H4 (cell line): Measurements from ENCODE around the gene PLCG2. TPM values are rescaled to one million over a fixed set of nuclear protein-coding genes. Genes with fewer than 3 reads are reported as not detected.
"Not testable (repeated sequence)": the region's sequence is repeated elsewhere in the genome, so short reads cannot be mapped to it uniquely, and the experiment has no call there.

Source experiments
- DNase-seq: peaks from one replicate; pipeline ENCODE4 v3.0.0-alpha.2; 2015; ENCODE audit warnings: low spot score
- total RNA-seq: library from RNA; depleted of rRNA; stranded (reverse); fragments of >200 nt; shearing (Covaris generic); gene quantifications from 2 replicates; pipeline ENCODE4 v1.2.3, GENCODE V29; 2014; rRNA removed

PLCG2 gene
- total RNA-seq: 2.2 and 3.2 TPM in 2 replicates

- DNase-seq: peak; percentile 39
These were observed at the start of gene PLCG2 for GRCh38 chr16:81778861-81779535. PLCG2 (plus strand) TSS chr16:81779291; CDS start chr16:81785990, 6,699 bp downstream.

DNA sequence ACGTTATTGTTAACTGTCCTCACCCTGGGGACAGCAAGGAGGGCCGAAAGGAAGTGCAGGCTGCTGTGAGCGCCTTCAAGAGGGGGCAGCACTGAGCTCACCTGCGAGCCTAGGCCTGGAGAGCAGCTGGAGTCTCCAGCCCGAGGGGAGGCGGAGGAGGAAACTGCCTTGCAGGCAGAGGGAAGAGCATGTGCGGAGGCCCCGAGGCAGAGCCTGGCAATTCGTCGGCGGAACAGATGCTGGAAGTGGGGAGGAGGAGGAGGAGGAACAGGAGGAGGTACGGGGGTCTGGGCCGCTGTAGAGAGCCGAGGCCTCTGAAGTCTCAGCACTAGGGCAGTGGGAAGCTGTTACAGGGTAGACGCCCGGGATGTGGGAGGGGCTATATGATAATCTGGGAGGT is 49.6 kb upstream of the PLCG2 start:
- no peak for DNase-seq

- peak; percentile 85 for DNase-seq
These were observed 48.7 kb upstream of the PLCG2 start for GRCh38 chr16:81730090-81731051.

DNA sequence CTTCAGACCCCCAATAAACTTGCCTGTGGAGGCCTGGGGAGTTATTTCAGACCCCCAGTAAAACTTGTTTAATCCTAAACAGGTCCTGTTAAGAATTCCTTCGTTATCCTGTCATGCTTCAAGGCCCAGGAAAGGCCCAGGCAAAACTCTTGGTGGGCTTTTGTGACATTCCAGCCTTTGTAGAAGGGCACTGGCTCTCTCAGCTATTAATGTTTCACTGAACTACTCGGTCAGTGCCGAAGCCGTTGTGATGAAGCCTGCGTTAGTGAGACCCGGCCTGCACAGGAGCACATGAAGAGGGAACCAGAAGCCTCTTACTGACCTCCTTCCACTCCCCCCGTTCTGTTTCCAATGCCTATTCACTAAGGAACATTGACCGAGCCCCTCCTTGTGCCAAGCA is 47.4 kb upstream of the PLCG2 start:
- no peak for DNase-seq

DNA sequence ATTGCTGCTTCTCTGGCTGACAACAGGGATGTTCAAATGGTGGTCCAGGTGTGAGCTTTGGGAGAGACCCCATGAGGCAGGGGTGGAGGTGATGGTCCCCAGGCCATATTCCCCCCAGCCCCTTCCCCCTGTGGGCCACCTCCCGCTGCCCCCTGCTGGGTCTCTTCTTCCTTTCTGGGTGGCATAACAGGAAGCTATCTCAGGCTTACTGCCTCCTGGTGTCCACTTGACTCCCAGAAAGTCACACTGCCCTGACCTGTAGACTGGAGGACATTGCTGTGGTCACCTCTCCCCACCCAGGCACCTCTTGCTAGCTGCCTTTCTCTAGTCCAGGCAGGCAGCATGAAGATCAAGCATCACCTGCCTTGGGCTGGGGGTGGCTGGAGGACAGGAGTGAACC is 46.4 kb upstream of the PLCG2 start:
- DNase-seq: no peak

DNA sequence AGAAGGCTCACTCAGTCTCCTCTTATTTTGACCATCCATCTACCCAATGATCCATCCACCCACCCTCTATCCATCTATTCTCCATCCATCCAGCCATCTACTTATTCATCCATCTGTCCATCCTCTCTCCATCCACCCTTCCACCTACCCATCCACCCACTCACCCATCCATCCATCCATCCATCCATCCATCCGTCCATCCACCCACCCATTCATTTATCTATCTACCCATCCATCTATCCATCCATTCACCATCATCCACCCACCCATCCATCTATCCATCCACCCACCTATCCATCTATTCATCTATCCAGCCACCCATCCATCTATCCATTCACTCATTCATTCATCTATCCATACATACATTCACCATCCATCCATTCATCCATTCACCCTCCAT is 45.8 kb upstream of the PLCG2 start:
- no peak for DNase-seq

GRCh38 chr16:81734632-81735434 is 44.3 kb upstream of the PLCG2 start:
- no peak for DNase-seq

DNA sequence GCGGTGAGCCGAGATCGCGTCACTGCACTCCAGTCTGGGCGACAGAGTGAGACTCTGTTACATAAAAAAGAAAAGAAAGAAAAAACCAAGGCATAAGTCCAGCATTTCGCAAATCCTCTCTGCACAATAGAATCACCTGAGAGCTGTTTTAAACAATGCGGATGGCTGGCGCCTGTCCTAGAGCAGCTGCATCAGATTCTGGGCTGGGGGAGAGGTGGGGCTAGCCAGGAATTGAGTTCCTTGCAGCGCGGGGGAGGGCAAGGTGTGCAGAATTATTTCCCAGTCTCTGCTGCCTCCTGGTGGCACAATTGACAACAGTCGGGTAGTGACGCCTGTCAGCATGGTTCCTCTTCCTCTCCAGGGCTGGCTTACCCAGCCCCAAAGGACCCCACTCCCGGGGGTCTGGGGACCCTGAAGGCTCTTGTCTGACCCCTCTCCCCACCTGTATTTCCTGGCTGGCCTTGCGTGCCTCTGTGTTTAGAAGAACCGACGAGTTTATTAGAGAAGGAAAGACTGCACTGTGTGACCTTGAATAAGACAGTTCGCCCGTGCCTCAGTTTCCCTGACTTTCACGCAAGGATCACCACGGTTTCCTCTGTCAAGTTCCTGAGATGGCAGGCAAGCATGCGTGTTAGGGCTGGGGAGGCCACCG is 41.1 kb upstream of the PLCG2 start:
- peak; percentile 80 for DNase-seq

DNA sequence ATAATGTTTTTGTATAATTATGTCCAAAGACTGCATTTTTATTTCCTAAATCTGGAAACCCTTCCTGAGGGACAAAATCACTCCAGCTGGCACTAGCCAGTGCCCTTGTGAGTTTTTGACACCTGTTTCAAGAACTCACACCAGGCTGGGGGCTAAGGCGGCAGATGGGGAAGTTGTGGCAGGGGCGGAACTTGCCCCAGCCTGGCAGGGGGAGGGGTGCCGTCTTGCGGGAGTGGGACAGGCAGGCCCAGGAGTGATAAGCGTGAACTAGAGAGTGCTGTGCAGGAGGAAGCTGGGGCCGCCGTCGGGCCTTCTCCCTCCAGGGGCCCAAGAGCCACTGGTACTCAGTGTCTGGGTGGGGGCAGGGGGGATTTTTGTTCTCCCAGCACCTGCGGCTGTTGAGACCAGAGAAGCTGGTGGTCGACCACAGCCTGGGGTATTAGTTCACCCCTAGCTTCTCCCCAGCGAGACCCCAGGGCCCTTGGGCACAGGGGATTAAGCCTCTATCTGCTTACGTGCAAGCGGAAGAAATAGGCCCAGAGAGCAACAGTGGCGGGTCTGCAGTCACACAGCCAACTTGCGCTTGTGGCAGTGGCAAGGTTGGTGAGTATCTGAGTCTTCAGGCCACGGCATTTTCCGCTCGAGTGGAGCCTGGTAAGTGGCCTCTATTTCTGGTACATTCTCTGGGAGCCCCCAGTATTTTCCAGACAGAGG is 40.2 kb upstream of the PLCG2 start:
- DNase-seq: no peak

DNA sequence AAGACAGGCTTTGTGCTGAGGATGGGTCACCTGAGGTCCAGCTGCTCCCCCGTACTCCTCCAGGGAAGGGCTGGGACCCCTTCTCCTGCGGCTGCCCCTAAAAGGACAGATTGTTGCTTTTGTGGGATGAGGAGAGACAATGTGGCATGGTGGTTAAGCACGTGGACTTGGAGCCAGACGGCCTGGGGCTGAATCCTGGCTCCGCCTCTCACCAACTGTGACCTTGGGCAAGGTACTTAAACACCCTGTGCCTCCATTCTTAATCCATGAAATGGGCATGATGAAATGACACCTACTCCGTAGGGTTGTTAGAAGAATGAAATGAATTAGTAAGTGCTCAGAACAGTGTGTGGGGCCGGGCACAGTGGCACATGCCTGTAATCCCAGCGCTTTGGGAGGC is 39.6 kb upstream of the PLCG2 start:
- DNase-seq: no peak

- no peak for DNase-seq
These were observed 38.9 kb upstream of the PLCG2 start for GRCh38 chr16:81740169-81740568.

GRCh38 chr16:81741430-81741770 is 37.7 kb upstream of the PLCG2 start:
- not testable (repeated sequence) for DNase-seq

- DNase-seq: no peak
These were observed 34.7 kb upstream of the PLCG2 start for GRCh38 chr16:81744385-81744784.

DNA sequence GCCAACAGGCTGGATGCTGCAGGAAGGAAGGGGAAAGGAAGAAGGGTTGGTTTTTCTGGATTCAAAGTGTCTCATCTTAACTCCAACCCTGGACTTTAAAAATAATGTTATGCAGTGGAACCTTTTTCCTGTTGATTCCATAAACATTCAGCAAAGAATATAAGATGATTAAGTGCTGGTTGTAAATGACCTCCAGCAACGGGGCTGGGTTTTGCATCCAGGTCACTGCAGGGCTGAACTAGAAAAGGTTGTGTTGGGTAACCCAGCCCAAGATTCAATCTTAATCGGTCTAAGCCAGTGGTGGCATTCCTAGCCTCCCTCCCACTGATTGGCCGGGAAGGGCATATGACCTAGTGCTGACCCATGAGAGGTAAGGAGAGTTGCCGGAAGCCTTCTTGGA is 34.2 kb upstream of the PLCG2 start:
- no peak for DNase-seq

- DNase-seq: peak; percentile 45
These were observed 33.2 kb upstream of the PLCG2 start for GRCh38 chr16:81745704-81746558.

- DNase-seq: no peak
These were observed 32.5 kb upstream of the PLCG2 start for GRCh38 chr16:81746566-81746965.

DNA sequence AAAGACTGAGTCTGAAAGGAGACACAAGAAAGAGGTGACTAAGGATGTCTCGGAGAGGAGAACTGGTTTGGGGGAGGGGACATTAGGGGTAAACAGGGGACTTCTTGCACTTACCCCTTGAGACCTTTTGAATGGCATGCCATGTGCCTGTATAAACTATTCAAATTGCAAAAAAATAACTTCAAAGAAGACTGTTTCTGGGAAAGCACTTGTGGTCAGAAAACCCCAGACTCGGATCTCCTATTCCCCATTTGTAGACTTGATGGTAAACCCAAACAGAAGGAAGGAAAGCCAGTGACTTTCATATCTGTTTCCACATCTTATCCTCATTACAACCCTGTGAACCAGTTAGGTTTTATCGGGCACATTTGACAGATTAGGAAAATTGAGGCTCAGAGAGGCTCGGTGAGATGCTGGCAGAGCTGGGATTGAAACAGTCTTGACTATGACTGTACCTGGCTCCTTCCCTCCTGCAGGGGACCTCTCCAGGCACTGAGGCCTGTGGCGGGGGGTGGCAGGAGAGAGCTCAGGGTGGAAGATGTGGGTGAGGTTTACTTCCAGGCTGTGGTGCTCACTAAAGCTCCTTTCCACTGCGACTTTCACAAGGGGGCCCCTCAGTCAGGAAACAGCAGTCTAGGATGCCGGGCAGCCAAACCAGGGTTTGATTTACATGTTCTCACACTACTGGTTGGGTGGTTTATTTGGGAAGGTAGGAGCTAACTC is 30.5 kb upstream of the PLCG2 start:
- DNase-seq: no peak

DNA sequence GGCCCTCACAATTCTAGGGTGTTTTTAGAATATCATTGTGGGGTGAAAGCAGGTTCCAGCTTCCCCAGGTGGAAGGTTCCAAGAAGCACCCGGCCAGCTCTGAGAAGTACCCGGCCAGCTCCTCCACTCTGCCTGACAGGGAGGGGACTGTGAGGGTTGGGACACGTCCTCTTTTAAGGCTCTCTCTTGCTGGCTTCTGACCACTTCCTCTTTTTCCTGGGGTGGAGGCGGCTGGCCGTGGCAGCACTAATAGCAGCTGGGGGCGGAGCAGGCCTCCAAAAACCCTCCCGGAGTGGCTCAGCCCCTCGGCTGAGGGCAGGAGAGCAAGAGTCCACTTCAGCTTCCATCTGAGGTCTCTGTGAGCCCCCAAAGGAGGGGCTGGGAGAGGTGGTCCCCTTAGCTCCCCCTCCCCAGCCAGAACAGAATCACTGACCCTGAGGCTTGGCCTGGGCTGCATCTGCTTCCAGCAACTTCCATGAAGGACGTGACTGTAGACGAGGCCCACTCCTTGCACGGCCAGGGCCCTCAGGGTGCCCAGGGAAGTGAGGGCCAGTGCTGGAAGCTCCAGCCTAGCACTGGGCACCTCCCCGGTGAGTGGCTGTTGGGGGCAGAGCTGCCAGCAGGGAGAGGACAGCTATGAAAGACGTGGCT is 26.7 kb upstream of the PLCG2 start:
- peak; percentile 79 for DNase-seq

- no peak for DNase-seq
These were observed 26.2 kb upstream of the PLCG2 start for GRCh38 chr16:81752876-81753227.
